Rectal smooth muscle tissue (tissue), 1 donor: ENCODE data around the gene CFLAR.
"Not testable (repeated sequence)": the region's sequence is repeated elsewhere in the genome, so short reads cannot be mapped to it uniquely, and the experiment has no call there.

Source experiments
- H3K27ac ChIP-seq: one replicate; pipeline ENCODE4 v1.7.0; 2013; ENCODE audit warnings: low read depth, low read length, inconsistent platforms
- H3K27me3 ChIP-seq: one replicate; pipeline ENCODE4 v1.7.0; 2013; ENCODE audit warnings: low read length; ENCODE audit not compliant: control insufficient read depth, insufficient read depth
- H3K36me3 ChIP-seq: one replicate; pipeline ENCODE4 v1.7.0; 2013; ENCODE audit warnings: low read length; ENCODE audit not compliant: control insufficient read depth, insufficient read depth
- H3K4me1 ChIP-seq: one replicate; pipeline ENCODE4 v1.7.0; 2013; ENCODE audit warnings: low read length; ENCODE audit not compliant: control insufficient read depth, insufficient read depth
- H3K4me3 ChIP-seq: one replicate; pipeline ENCODE4 v1.7.0; 2013; ENCODE audit warnings: low read length
- H3K9ac ChIP-seq: one replicate; pipeline ENCODE4 v1.7.0; 2013; ENCODE audit warnings: low read length

The CFLAR gene

DNA sequence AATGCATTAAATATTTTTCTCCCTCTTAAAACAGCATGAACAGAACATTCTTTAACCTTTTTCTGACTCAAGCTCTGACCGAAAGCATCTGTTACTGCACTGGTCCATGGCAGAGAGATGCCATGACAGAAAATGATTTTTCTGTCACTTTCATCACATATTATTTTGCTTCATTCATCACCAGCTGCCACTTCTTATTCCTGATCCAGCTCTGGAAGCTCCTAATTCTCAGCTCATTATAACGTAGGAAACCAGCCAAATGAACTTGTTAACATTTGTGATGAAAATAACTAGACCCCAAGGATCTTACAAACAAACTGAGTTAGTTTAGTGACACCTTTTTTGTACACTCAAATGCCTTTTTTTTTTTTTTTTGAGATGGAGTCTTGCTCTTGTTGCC lies 7.6 kb upstream of the CFLAR start:
- Histone ChIP-seq H3K9ac (no peak overlapping the region), H3K36me3 (no peaks in the 10 kb centered on the region), H3K27me3 (no peaks in the 10 kb centered on the region), H3K27ac (no peak overlapping the region), H3K4me3 (no peak overlapping the region), H3K4me1 (no peaks in the 10 kb centered on the region)

DNA sequence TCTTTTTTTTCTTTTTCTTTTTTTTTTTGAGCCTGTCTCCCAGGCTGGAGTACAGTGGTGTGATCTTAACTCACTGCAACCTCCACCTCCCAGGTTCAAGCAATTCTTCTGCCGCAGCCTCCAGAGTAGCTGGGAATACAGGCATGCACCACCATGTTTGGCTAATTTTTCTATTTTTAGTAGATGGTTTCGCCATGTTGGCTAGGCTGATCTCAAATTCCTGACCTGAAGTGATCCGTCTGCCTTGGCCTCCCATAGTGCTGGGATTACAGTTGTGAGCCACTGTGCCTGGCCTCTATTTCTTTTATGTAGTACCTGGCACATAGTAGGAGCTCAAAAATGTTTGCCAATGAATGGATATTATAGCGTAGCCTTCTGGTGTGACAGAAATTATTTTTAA lies 6.8 kb upstream of the CFLAR start:
- H3K27me3 ChIP-seq: no peaks in the 10 kb centered on the region
- no peak overlapping the region for H3K4me3 ChIP-seq
- no peak overlapping the region for H3K27ac ChIP-seq
- no peaks in the 10 kb centered on the region for H3K4me1 ChIP-seq
- H3K9ac ChIP-seq: no peak overlapping the region
- no peaks in the 10 kb centered on the region for H3K36me3 ChIP-seq

DNA sequence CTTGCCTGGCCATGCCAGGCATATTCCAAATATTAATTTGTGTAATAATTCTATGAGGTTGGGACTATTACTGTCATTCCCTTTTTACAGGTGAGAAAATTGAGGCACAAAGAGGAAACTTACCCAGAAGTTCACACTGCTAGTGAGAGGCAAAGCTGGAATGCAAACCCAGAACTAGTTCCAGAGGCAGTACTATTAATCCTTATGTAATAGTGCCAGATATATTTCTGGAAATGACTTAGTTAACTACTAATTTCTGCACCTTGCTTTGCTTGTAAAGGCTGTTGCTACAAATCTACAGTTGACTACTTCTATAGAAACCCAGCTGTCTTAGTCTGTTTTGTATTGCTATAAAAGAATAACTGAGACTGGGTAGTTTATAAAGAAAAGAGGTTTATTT lies 5.3 kb upstream of the CFLAR start:
- H3K4me1 ChIP-seq: no peaks in the 10 kb centered on the region
- H3K27me3 ChIP-seq: no peaks in the 10 kb centered on the region
- no peak overlapping the region for H3K9ac ChIP-seq
- H3K36me3 ChIP-seq: no peaks in the 10 kb centered on the region
- no peak overlapping the region for H3K27ac ChIP-seq
- no peak overlapping the region for H3K4me3 ChIP-seq

DNA sequence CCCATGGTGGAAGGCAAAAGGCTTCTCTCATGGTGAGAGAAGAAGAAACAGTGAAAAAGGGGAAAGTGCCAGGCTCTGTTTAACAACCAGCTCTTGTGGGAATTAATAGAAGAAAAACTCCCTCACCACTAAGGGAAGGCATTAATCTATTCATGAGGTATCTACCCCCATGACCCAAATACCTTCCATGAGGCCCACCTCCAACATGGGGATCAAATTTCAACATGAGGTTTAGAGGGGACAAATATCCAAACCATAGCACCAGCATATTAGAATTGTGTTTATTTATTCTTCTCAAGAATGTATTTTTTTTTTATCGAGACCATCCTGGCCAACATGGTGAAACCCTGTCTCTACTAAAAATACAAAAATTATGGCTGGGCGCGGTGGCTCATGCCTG lies 4.9 kb upstream of the CFLAR start:
- H3K4me3 ChIP-seq: no peak overlapping the region
- H3K9ac ChIP-seq: no peak overlapping the region
- H3K27ac ChIP-seq: no peak overlapping the region
- H3K4me1 ChIP-seq: no peaks in the 10 kb centered on the region
- H3K27me3 ChIP-seq: no peaks in the 10 kb centered on the region
- no peaks in the 10 kb centered on the region for H3K36me3 ChIP-seq

DNA sequence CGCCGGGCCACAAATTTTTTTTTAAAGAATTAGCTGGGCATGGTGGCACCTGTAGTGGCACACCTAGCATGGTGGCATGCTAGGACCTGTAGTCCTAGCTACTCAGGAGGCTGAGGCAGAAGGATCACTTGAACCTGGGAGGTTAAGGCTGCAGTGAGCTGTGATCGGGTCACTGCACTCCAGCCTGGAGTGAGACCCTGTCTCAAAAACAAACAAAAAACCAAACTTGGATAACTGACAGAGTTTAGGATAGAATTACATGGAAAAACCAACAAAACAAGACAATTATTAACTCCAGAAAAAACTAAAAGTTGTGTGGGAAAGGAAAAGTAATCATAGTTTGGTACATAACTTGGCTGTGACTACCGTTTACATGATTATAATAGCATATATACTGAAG lies 1.6 kb upstream of the CFLAR start:
- no peak overlapping the region for H3K9ac ChIP-seq
- H3K36me3 ChIP-seq: no peaks in the 10 kb centered on the region
- H3K27me3 ChIP-seq: no peaks in the 10 kb centered on the region
- H3K4me1 ChIP-seq: peaks cover 4% of the 10 kb centered on the region
- H3K27ac ChIP-seq: no peak overlapping the region
- H3K4me3 ChIP-seq: no peak overlapping the region

DNA sequence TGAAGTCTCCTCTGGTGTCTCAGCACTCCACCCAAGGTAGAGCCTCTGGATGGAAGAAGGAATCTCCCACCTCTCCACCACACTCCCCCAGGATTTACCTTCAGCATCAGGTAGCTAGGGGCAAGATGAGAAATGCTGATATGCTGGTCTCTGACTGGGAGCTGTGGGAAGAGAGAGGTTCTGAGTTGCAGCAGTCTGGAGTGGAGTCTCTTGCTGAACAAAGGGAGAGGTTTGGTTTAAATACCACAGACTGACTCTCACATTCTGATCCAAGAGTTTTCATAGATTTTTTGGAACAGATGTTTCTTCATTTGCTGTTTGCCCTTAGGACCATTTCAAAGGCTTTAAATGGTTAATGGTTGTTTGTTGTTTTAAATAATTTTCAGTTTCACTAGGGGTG lies 1.1 kb upstream of the CFLAR start:
- Histone ChIP-seq H3K4me1 (peaks cover 4% of the 10 kb centered on the region), H3K27me3 (no peaks in the 10 kb centered on the region), H3K27ac (no peak overlapping the region), H3K36me3 (no peaks in the 10 kb centered on the region), H3K4me3 (peak overlapping the region; percentile 93), H3K9ac (no peak overlapping the region)

DNA sequence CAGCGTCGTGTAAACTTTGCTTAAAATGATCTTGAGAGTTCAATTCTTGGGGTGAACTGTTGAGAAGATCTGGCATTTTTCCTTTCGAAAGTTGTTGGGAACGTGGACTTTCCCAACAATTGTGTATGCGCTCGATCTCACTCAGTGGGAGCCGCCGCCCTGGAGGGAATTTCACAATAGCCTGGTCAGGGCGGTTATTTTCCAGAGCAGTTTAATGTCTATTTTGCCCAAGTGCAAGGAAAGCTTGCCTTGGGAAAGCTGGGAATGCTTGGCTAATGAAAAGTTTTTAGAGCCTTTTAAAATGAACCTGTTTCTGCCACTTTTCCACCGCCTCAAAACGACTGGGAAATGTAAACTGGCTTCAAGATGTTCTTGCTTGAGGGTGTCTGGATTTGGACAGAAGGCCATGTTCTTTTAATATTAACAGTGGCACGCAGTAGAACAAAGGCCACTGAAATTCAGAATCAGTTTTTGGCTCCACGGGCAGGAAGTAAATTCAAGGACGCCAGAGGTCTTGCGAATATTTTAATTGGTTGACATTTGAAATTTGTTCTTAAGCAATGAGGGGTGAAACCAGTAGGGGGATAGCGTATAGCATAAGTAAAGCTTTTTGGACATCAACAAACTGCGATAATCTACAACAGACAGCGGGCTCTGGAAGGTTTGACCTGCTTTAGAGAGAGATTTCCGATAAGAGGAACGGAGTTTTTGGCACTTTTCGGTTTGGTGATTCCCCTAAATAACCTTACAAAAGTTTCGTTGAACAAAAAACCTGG lies 1.2 kb downstream of the CFLAR start:
- peak overlapping the region; percentile 93 for H3K4me3 ChIP-seq
- H3K27ac ChIP-seq: peak overlapping the region; percentile 99
- H3K9ac ChIP-seq: peak overlapping the region; percentile 94
- no peaks in the 10 kb centered on the region for H3K36me3 ChIP-seq
- H3K4me1 ChIP-seq: peaks cover 4% of the 10 kb centered on the region
- H3K27me3 ChIP-seq: no peaks in the 10 kb centered on the region

DNA sequence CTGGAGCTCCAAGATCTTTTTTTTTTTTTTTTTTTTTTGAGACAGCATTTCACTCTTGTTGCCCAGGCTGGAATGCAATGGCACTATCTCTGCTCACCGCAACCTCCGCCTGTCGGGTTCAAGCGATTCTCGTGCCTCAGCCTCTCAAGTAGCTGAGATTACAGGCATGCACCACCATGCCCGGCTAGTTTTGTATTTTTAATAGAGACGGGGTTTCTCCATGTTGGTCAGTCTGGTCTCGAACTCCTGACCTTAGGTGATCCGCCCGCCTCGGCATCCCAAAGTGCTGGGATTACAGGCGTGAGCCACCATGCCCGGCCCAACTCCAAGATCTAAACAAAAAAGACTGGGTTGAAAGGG lies 1.8 kb downstream of the CFLAR start:
- not testable (repeated sequence) for H3K27me3 ChIP-seq, H3K36me3 ChIP-seq, H3K4me1 ChIP-seq
- H3K4me3 ChIP-seq: peak overlapping the region; percentile 93
- H3K27ac ChIP-seq: peak overlapping the region; percentile 99
- peak overlapping the region; percentile 46 for H3K9ac ChIP-seq

DNA sequence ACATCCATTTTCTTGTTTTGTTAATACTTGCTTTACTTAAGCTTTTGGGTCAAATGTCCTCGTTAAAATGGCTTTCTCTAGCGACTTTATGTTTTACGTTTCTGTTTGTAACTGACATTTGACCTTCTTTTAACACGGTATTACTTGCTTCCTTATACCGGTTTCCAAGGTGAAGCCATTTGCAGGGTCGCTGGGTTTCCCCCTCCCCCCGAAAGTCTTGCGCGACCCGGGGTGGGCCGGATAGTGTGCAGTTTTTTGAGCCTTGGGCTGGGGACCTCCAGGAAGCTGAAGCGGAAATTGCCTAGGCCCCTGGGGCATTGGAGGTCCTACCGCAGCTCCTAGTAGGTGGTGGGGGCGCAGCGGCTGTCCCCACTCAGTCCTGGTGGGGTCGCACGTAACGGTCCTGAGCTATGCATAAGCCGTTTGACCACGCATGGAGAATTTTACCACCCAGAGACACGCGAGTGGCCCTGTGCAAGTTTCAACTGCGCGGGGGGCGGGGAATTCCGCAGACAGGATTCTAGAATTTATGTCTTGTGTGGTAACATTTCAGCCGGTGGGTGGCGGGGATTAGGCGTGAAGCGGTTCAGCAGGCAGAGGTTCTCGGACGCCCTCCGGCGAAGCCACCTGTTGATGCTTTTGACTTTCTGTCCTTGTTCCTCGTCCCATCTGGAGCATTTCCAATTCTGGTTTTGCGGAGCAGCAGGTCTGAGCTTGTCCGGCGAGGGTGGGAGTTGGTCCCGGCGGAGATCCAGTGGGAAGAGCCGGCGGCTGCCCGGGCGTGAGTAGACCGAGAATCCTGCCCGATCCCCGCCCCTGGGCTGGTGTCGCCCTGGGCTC lies 2.4 kb downstream of the CFLAR start:
- Histone ChIP-seq H3K4me3 (peak overlapping the region; percentile 93), H3K27me3 (no peaks in the 10 kb centered on the region), H3K4me1 (peaks cover 4% of the 10 kb centered on the region), H3K36me3 (no peaks in the 10 kb centered on the region), H3K9ac (peak overlapping the region; percentile 50), H3K27ac (peak overlapping the region; percentile 99)

DNA sequence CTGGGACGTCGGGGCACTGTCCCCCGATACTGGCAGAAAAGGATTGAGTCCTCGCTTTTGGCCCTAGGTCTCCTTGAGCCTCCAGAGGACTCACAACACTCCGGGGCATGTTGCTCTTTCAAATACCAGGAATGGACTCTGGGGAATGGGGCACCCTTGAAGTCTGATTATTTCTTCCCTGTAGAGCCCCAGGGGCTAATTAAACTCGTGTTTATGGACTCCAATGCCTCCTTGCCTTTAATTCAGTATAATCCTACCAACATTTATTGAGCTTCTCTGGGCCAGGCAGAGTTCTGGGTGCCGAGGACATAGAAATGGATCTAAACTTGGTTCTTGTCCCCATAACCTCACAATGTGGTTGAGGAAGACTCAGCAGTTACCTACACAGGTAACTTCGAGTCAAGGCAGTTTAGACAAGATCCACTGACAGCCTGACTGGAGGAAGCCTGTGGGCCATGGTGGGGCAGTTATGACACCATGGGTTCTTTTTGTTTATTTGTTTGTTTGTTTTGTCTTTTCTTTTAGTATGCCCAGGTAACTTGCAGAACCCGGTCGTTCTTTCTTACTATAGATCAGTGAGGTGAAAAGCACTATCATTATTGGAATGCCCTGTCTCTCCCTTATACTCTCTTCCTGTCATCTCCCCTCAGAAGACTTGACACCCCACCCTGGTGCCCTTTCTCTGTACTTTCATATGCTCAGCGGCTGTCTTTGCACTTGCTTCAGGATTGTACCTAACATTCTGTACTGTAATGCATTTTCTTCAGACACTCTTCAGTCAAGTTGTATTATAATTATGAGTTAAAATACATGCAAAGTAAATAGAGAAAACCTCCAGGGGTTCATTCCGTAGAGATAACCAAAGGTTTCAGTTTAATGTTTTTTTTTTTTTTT lies 3.2 kb downstream of the CFLAR start:
- Histone ChIP-seq H3K4me3 (peak overlapping the region; percentile 93), H3K9ac (peak overlapping the region; percentile 50), H3K27ac (peak overlapping the region; percentile 99), H3K4me1 (peaks cover 4% of the 10 kb centered on the region), H3K36me3 (no peaks in the 10 kb centered on the region), H3K27me3 (no peaks in the 10 kb centered on the region)

DNA sequence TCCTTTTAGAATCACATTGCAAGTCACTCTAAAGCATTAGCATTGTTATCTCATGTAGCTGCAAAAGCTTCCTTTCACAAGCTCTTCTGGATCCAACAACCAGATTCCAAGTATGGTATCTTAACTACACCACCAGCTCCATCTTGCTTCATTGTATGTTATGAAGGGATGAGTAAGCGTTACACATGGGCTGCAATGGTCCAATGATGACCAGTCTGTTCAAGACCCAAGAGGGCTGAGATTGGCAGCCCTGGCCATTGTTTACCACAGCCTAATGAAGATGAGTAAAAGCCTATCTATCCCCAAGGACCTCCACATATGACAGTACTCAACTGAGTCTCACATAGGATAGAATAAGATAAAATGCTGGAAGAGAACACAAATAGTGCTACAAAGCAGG lies 6.3 kb downstream of the CFLAR start:
- H3K9ac ChIP-seq: no peak overlapping the region
- no peaks in the 10 kb centered on the region for H3K27me3 ChIP-seq
- H3K36me3 ChIP-seq: no peaks in the 10 kb centered on the region
- H3K4me3 ChIP-seq: no peak overlapping the region
- peaks cover 15% of the 10 kb centered on the region for H3K4me1 ChIP-seq
- H3K27ac ChIP-seq: no peak overlapping the region
